HL-60 (cell line): ENCODE results near the gene ZFAND3.

Experiments used
- DNase-seq, 2 experiments: peaks; one replicate each; pipeline ENCODE4 v3.0.0-alpha.2; 2010 to 2020; ENCODE audit warnings: low read depth in 1 of 2, low spot score in 1 of 2
- H3K27ac ChIP-seq: fragments of 250-450 bp; sonication (Bioruptor Pico); replicated peaks from 2 replicates; pipeline ENCODE4 v1.5.1; 2020; ENCODE audit warnings: mild to moderate bottlenecking, moderate library complexity
- H3K27me3 ChIP-seq: fragments of 250-450 bp; sonication (Bioruptor Pico); 2 replicates; pipeline ENCODE4 v1.5.1; 2021; ENCODE audit warnings: mild to moderate bottlenecking, moderate library complexity; ENCODE audit not compliant: insufficient read depth, poor library complexity, severe bottlenecking
- H3K4me3 ChIP-seq: replicated peaks from 2 replicates; pipeline ENCODE4 v1.5.1; 2011; ENCODE audit warnings: mild to moderate bottlenecking, control low read depth, low read length; ENCODE audit not compliant: insufficient read depth
- CTCF ChIP-seq: IDR thresholded peaks from one replicate; pipeline ENCODE4 v1.5.1; 2011; ENCODE audit warnings: low read length, control low read depth, inconsistent platforms; ENCODE audit not compliant: insufficient read depth
- GABPA ChIP-seq: IDR thresholded peaks from 2 replicates; pipeline ENCODE4 v1.6.1; 2012; ENCODE audit warnings: low read depth
- POLR2AphosphoS5 ChIP-seq: IDR thresholded peaks from 2 replicates; pipeline ENCODE4 v1.6.1; 2012; ENCODE audit warnings: low read depth
- REST ChIP-seq: IDR thresholded peaks from 2 replicates; pipeline ENCODE4 v1.6.1; 2012; ENCODE audit warnings: low read depth; ENCODE audit not compliant: insufficient replicate concordance
- SPI1 ChIP-seq: IDR thresholded peaks from 2 replicates; pipeline ENCODE4 v1.6.1; 2012; ENCODE audit warnings: low read depth, mild to moderate bottlenecking, borderline replicate concordance

The ZFAND3 gene

GRCh38 chr6:37972994-37973757 lies 153.6 kb downstream of the ZFAND3 start:
- Histone ChIP-seq H3K27ac (no peak overlapping the region; the same call in 1 of the 2 replicates), H3K4me3 (no peak overlapping the region), H3K27me3 (no peaks in the 10 kb centered on the region)
- DNase-seq: no peak
- TF ChIP-seq CTCF: no peak

- no peaks in the 10 kb centered on the region for H3K27me3 ChIP-seq
- DNase-seq: no peak
- H3K27ac ChIP-seq: no peak overlapping the region
- TF ChIP-seq POLR2AphosphoS5 (no peak), SPI1 (no peak), GABPA (no peak), REST (no peak), CTCF (no peak)
- no peak overlapping the region for H3K4me3 ChIP-seq
Observed at GRCh38 chr6:37974381-37974780, 154.9 kb downstream of the ZFAND3 start.

- no peak for DNase-seq
- Histone ChIP-seq H3K27ac (no peak overlapping the region), H3K4me3 (no peak overlapping the region), H3K27me3 (no peaks in the 10 kb centered on the region)
- TF ChIP-seq SPI1: no peak
- TF ChIP-seq REST: no peak
- TF ChIP-seq CTCF: no peak
- TF ChIP-seq GABPA: no peak
- TF ChIP-seq POLR2AphosphoS5: no peak
Observed at GRCh38 chr6:37974943-37975342, 155.4 kb downstream of the ZFAND3 start.

GRCh38 chr6:37977715-37978114 lies 158.2 kb downstream of the ZFAND3 start:
- H3K27me3 ChIP-seq: no peaks in the 10 kb centered on the region
- no peak overlapping the region for H3K27ac ChIP-seq
- DNase-seq: no peak
- TF ChIP-seq REST: no peak
- TF ChIP-seq CTCF: no peak
- TF ChIP-seq GABPA: no peak
- no peak for TF ChIP-seq POLR2AphosphoS5
- TF ChIP-seq SPI1: no peak
- no peak overlapping the region for H3K4me3 ChIP-seq
